Fibroblast of skin of left biceps (primary cell): Measurements from ENCODE around the gene FAM174B.

Experiments used
- DNase-seq, 2 experiments: peaks; one replicate each; pipeline ENCODE4 v3.0.0-alpha.2; 2013; ENCODE audit warnings: low read depth in 2 of 2

The FAM174B gene

GRCh38 chr15:92601592-92602266 is 53.8 kb downstream of the FAM174B start:
- no peak for DNase-seq

- DNase-seq: no peak
These were observed 54.7 kb downstream of the FAM174B start for GRCh38 chr15:92600856-92601255.

GRCh38 chr15:92599394-92599970 is 56.1 kb downstream of the FAM174B start:
- peak; percentile 23 to 28 for DNase-seq

GRCh38 chr15:92597548-92597947 is 58.0 kb downstream of the FAM174B start:
- no peak for DNase-seq

- DNase-seq: no peak
These were observed 59.0 kb downstream of the FAM174B start for GRCh38 chr15:92596623-92597022.

- no peak for DNase-seq
These were observed 59.8 kb downstream of the FAM174B start for GRCh38 chr15:92595506-92596381.

GRCh38 chr15:92591275-92591674 is 64.3 kb downstream of the FAM174B start:
- DNase-seq: no peak

GRCh38 chr15:92586966-92587365 is 68.6 kb downstream of the FAM174B start:
- no peak for DNase-seq

- no peak for DNase-seq
These were observed 69.1 kb downstream of the FAM174B start for GRCh38 chr15:92586383-92586942.

- no peak for DNase-seq
These were observed 71.5 kb downstream of the FAM174B start for GRCh38 chr15:92584105-92584504.

GRCh38 chr15:92583096-92584034 is 72.2 kb downstream of the FAM174B start:
- no peak for DNase-seq

GRCh38 chr15:92582206-92582605 is 73.4 kb downstream of the FAM174B start:
- DNase-seq: no peak

GRCh38 chr15:92580933-92581445 is 74.6 kb downstream of the FAM174B start:
- DNase-seq: no peak

- no peak for DNase-seq
These were observed 75.1 kb downstream of the FAM174B start for GRCh38 chr15:92580521-92580920.

- DNase-seq: no peak
These were observed 75.6 kb downstream of the FAM174B start for GRCh38 chr15:92579931-92580470.

GRCh38 chr15:92579486-92579885 is 76.1 kb downstream of the FAM174B start:
- DNase-seq: no peak

GRCh38 chr15:92578096-92578835 is 77.3 kb downstream of the FAM174B start:
- DNase-seq: no peak

GRCh38 chr15:92576597-92577200 is 78.9 kb downstream of the FAM174B start:
- no peak for DNase-seq

- DNase-seq: no peak
These were observed 81.0 kb downstream of the FAM174B start for GRCh38 chr15:92574566-92574965.

- DNase-seq: no peak
These were observed 81.4 kb downstream of the FAM174B start for GRCh38 chr15:92574161-92574560.
